ENCODE results near the gene VWA8.

VWA8 gene

DNA sequence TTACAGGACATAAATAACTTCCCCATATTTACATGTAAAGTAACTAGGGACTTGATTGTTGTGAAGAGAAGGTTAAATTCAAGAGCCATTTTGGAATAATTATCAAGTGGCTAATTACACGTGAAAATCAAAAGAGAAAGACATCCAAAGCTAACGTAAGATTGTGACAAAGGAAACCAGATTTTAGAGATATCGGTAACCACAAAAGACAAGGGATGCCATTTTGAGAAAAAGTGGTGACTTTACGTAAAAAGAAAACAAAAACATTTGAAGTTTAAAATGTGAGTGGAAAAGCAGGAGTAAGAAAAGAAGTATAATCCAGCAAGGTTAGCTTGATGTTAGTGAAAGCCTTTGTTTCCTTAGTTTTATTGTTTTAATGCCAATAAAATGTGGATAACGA lies 10.9 kb upstream of the VWA8 start:
- DNase-seq (ENCODE audit: extremely low spot score): no peak
- ChIA-PET CTCF (interaction anchor here (1.1 to 1.6 kb wide), 2 partner anchors 12 to 35 kb away, joined by 3 to 7 read pairs; partner anchors contain the start of gene VWA8), POLR2A (no interaction called here)
- TF ChIP-seq, protein P1, sequence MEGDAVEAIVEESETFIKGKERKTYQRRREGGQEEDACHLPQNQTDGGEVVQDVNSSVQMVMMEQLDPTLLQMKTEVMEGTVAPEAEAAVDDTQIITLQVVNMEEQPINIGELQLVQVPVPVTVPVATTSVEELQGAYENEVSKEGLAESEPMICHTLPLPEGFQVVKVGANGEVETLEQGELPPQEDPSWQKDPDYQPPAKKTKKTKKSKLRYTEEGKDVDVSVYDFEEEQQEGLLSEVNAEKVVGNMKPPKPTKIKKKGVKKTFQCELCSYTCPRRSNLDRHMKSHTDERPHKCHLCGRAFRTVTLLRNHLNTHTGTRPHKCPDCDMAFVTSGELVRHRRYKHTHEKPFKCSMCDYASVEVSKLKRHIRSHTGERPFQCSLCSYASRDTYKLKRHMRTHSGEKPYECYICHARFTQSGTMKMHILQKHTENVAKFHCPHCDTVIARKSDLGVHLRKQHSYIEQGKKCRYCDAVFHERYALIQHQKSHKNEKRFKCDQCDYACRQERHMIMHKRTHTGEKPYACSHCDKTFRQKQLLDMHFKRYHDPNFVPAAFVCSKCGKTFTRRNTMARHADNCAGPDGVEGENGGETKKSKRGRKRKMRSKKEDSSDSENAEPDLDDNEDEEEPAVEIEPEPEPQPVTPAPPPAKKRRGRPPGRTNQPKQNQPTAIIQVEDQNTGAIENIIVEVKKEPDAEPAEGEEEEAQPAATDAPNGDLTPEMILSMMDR (IDR thresholded peaks at IDR 0.05; ENCODE audit: control extremely low read depth, extremely low read depth, low read depth, missing control alignments): no peak

DNA sequence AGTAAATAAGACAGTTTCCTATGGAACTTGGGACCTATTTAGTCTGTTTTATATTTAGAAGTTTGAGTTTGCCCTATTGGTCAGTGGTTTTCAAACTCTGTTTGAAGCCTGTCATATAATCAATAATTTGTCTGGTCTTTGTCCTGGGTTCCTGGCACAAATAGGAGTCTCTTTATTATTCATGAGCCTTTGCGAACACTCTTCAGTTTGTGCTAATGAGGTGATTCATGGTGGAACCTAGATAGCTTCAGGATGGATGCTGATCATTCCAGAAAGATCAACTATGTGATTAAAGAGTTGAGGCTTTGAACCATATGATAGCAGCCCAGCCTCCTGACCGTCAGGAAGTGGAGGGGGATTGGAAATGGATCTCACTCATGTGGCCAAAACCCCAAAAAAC lies 10.0 kb upstream of the VWA8 start:
- CTCF ChIA-PET: interaction anchor here (0.7 kb wide), 1 partner anchor 53 kb away, joined by 3 read pairs; no protein-coding TSS in a partner anchor
- TF ChIP-seq, protein P1 (IDR thresholded peaks at IDR 0.05; ENCODE audit: control extremely low read depth, extremely low read depth, low read depth, missing control alignments): no peak
- no peak for DNase-seq (ENCODE audit: extremely low spot score)
- POLR2A ChIA-PET: no interaction called here

DNA sequence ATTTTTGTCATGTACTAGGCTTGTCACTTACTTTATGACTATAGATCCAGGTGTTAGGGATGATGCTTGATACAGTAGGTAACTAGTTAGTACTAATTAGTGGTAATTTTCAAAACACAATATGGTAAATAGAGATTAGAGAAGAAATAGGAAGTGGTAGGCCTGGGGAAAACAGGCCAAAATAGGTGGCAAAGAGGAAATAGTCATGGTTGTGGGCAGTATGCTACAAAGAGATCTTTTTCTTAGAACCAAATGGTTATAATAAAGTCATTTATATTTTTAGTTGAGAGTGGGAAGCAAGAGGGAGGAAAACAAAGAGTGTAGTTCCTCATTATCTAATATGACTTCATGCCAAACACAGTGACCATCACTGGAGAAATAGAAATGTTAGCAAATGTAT lies 9.1 kb upstream of the VWA8 start:
- TF ChIP-seq, protein P1 (IDR thresholded peaks at IDR 0.05; ENCODE audit: control extremely low read depth, extremely low read depth, low read depth, missing control alignments): no peak
- DNase-seq (ENCODE audit: extremely low spot score): no peak
- ChIA-PET POLR2A (no interaction called here), CTCF (no interaction called here)

DNA sequence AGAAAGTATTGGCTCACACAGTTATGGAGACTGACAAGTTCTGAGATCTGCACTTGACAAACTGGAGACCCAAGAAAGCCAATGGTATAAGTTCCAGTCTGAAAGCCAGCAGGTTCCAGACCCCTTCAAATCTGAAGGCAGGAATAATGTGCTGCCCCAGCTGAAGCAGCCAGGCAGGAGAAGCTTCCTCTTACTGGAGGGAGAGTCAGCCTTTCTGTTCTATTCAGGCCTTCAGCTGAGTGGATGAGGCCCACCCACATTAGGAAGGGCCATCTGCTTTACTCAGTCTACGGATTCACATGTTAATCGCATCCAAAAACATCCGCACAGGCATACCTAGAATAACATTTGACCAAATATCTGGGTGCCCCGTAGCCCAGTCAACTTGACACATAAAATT lies 8.2 kb upstream of the VWA8 start:
- CTCF ChIA-PET: no interaction called here
- POLR2A ChIA-PET: no interaction called here
- DNase-seq (ENCODE audit: extremely low spot score): no peak
- TF ChIP-seq, protein P1 (IDR thresholded peaks at IDR 0.05; ENCODE audit: control extremely low read depth, extremely low read depth, low read depth, missing control alignments): no peak

DNA sequence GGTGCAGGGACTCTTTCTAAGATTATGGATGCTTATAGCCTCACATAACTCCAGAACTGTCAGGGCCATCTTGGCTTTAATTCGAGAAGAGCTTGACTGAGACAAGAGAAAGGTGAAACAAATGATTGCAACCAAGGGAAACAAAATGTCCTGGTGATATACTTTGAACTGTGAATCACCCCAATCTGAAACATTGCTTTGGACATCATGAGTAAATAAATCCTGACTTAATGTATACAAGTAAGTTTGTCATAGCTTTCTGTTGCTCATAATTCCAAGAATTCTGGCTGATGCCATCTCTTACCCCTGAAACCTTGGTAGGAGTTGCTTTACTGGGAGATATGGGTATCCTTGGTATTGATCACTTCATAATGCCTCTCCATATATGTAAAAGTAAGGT lies 5.8 kb upstream of the VWA8 start:
- ChIA-PET POLR2A (no interaction called here), CTCF (interaction anchor here (0.7 to 1.6 kb wide), 3 partner anchors 9 to 36 kb away, joined by 3 to 4 read pairs (median 3); no protein-coding TSS in a partner anchor)
- no peak for DNase-seq (ENCODE audit: extremely low spot score)
- TF ChIP-seq, protein P1 (IDR thresholded peaks at IDR 0.05; ENCODE audit: control extremely low read depth, extremely low read depth, low read depth, missing control alignments): no peak

DNA sequence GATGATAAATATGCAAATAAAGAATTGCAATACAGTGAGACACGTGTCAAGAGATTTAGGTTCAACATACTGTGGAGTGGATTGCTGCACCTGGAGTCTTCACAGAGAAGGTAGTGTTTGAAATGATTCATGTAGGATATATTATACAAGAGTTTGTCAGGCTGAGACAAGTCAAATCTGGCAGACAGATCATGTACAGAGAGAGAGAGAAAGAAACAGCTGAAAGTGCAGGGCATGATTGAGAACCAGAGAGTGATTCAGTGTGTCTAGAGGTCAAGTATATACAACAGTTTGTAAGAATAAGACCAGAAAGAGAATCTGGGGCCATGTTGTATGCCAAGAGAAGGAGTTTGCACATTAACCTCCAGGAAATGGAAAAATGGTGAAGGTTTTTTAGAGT lies 2.1 kb upstream of the VWA8 start:
- TF ChIP-seq, protein P1 (IDR thresholded peaks at IDR 0.05; ENCODE audit: control extremely low read depth, extremely low read depth, low read depth, missing control alignments): no peak
- ChIA-PET CTCF (interaction anchor here (1.1 to 2.5 kb wide), 7 partner anchors 10 to 294 kb away, joined by 3 to 10 read pairs (median 6); no protein-coding TSS in a partner anchor), POLR2A (no interaction called here)
- no peak for DNase-seq (ENCODE audit: extremely low spot score)

DNA sequence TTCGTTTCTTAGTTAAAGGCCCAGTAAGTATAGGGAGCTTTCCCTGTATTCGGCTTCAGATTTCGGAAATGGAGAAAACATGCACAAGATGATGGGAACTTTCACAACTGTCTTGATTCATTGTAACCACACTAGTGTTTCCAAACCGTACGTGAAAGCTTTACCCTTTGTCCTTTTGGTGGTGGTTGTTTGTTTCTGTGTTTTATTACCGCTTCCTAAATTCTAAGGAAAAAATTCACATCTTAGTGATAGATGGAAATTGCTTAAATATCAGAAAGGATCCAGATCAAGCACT lies 504 bp upstream of the VWA8 start:
- ChIA-PET POLR2A (no interaction called here), CTCF (interaction anchor here (1.1 to 2.8 kb wide), 2 partner anchors 16 to 29 kb away, joined by 3 to 13 read pairs; no protein-coding TSS in a partner anchor)
- TF ChIP-seq, protein P1 (IDR thresholded peaks at IDR 0.05; ENCODE audit: control extremely low read depth, extremely low read depth, low read depth, missing control alignments): no peak
- no peak for DNase-seq (ENCODE audit: extremely low spot score)
